HepG2 (cell line): Measurements from ENCODE around the gene TBC1D26. TPM values are rescaled to one million over a fixed set of nuclear protein-coding genes. Genes with fewer than 3 reads are reported as not detected.
"Not testable (repeated sequence)": the region's sequence is repeated elsewhere in the genome, so short reads cannot be mapped to it uniquely, and the experiment has no call there.

Source experiments
- ATAC-seq: fragments of 200-7000 bp; cut with Tn5 transposase; 3 replicates; pipeline ENCODE4 v1.9.1; 2020; ENCODE audit warnings: mild to moderate bottlenecking, moderate library complexity
- BruUV-seq: library from RNA; stranded (reverse); fragments of 400-500 nt; replicated peaks from 2 replicates; lab custom pipeline; 2021; lab: Mats Ljungman, UMichigan
- CTCF ChIA-PET: fragments of 300-600 bp; formaldehyde crosslinking; extraction: SDS; loops from one replicate; lab custom pipeline; 2021; ENCODE audit warnings: low total read pairs, inconsistent platforms, low intra/inter-chr PET ratio; lab: Yijun Ruan, JAX
- POLR2A ChIA-PET: fragments of 350-600 bp; sonication (Branson Sonifier 250); formaldehyde crosslinking; loops from one replicate; lab custom pipeline; 2020; ENCODE audit warnings: antibody characterized with exemption, inconsistent platforms; lab: Yijun Ruan, JAX
- DNase-seq: peaks from one replicate; pipeline ENCODE4 v3.0.0-alpha.2; 2015; ENCODE audit warnings: low spot score
- FAIRE-seq: peaks from 3 replicates; lab custom pipeline; 2011; peaks lifted over from hg19 to GRCh38; lab: Jason Lieb, UNC
- H2AFZ ChIP-seq: one replicate; pipeline ENCODE4 v1.6.1; 2011; ENCODE audit warnings: low read length, inconsistent platforms
- H3K27ac ChIP-seq: fragments of 300-600 bp; 3 replicates; pipeline ENCODE4 v1.8.0; 2011; ENCODE audit warnings: mixed run types, mild to moderate bottlenecking, mixed read lengths, low read length, inconsistent platforms; ENCODE audit not compliant: insufficient read depth; ENCODE audit errors: extremely low read length
- H3K27me3 ChIP-seq, 2 experiments: fragments of 200-600 bp in 1 of 2; 2 replicates in 1 of 2; 3 replicates in 1 of 2; pipeline versions ENCODE4 v1.6.0 to v1.8.0; 2011; ENCODE audit warnings: low read length in 2 of 2, mild to moderate bottlenecking in 2 of 2, moderate library complexity in 2 of 2, inconsistent platforms in 1 of 2; ENCODE audit not compliant: insufficient read depth in 2 of 2, control insufficient read depth in 1 of 2
- H3K36me3 ChIP-seq, 2 experiments: fragments of 200-600 bp in 1 of 2; replicated peaks in 1 of 2; 2 replicates in 1 of 2; 3 replicates in 1 of 2; pipeline versions ENCODE4 v1.5.1 to v1.8.0; 2011; ENCODE audit warnings: low read length in 2 of 2, inconsistent platforms in 1 of 2; ENCODE audit not compliant: insufficient read depth in 2 of 2, control insufficient read depth in 1 of 2
- H3K4me1 ChIP-seq: 2 replicates; pipeline ENCODE4 v1.5.1; 2012; ENCODE audit warnings: low read length, inconsistent platforms; ENCODE audit not compliant: insufficient read depth
- H3K4me2 ChIP-seq: 2 replicates; pipeline ENCODE4 v1.6.0; 2011; ENCODE audit warnings: low read depth, low read length, inconsistent platforms
- H3K4me3 ChIP-seq, 3 experiments: fragments of 200-600 bp in 1 of 3; sonication (generic), shearing (Covaris generic) in 1 of 3; replicated peaks in 1 of 3; 2 replicates each; pipeline ENCODE4 v1.5.1; 2011 to 2016; ENCODE audit warnings: low read length in 3 of 3, inconsistent platforms in 2 of 3, low read depth in 2 of 3, mild to moderate bottlenecking in 2 of 3, control low read depth in 1 of 3, mixed read lengths in 1 of 3; ENCODE audit not compliant: insufficient read depth in 1 of 3
- H3K79me2 ChIP-seq: one replicate; pipeline ENCODE4 v1.6.1; 2011; ENCODE audit warnings: low read length, inconsistent platforms; ENCODE audit not compliant: insufficient read depth
- H3K9ac ChIP-seq: 2 replicates; pipeline ENCODE4 v1.6.0; 2011; ENCODE audit warnings: mild to moderate bottlenecking, low read depth, low read length, inconsistent platforms; ENCODE audit not compliant: insufficient read depth
- H3K9me3 ChIP-seq: 2 replicates; pipeline ENCODE4 v1.5.1; 2012; ENCODE audit warnings: mild to moderate bottlenecking, low read length
- H4K20me1 ChIP-seq: 2 replicates; pipeline ENCODE4 v1.6.0; 2011; ENCODE audit warnings: inconsistent platforms, mild to moderate bottlenecking, low read length, moderate library complexity; ENCODE audit not compliant: insufficient read depth
- CENPT ChIP-seq: sonication (generic); formaldehyde crosslinking; IDR thresholded peaks from 2 replicates; pipeline ENCODE4 v1.8.0; 2022; ENCODE audit warnings: low read depth, mild to moderate bottlenecking, moderate library complexity, missing genetic modification reagents
- DNMT3B ChIP-seq: conservative IDR thresholded peaks from 2 replicates; pipeline ENCODE4 v1.6.1; 2016; ENCODE audit warnings: missing biosample characterization, control low read depth
- HOXA7 ChIP-seq: sonication (generic); formaldehyde crosslinking; IDR thresholded peaks from 2 replicates; pipeline ENCODE4 v1.8.1; 2022; ENCODE audit warnings: mild to moderate bottlenecking, missing genetic modification reagents, moderate library complexity
- NCOA5 ChIP-seq: sonication (generic); formaldehyde crosslinking; IDR thresholded peaks from 2 replicates; pipeline ENCODE4 v1.4.0; 2020; ENCODE audit warnings: missing genetic modification reagents
- NR2C2 ChIP-seq: sonication (generic); formaldehyde crosslinking; IDR thresholded peaks from 2 replicates; pipeline ENCODE4 v1.4.0; 2020; ENCODE audit warnings: missing genetic modification reagents, mild to moderate bottlenecking, moderate library complexity, borderline replicate concordance
- NR2F2 ChIP-seq: IDR thresholded peaks from 2 replicates; pipeline ENCODE4 v1.6.1; 2012; ENCODE audit warnings: low read depth, inconsistent platforms, borderline replicate concordance
- RBM22 ChIP-seq: fragments of 200-400 bp; formaldehyde crosslinking; optimal IDR thresholded peaks from 2 replicates; pipeline ENCODE3; 2017; ENCODE audit warnings: mild to moderate bottlenecking, low read length, moderate library complexity
- ZMYM2 ChIP-seq: sonication (generic); formaldehyde crosslinking; IDR thresholded peaks from 2 replicates; pipeline ENCODE4 v1.8.0; 2022; ENCODE audit warnings: mild to moderate bottlenecking, missing genetic modification reagents
- WGBS: methylation state at CpG from one replicate; pipeline ENCODE4 v1.1.6; 2017; ENCODE audit warnings: low lambda C conversion rate; 5-methylcytosine and 5-hydroxymethylcytosine counted together
- in situ Hi-C: cut with HindIII; loops from 2 replicates; pipeline ENCODE4 v1.10.0; 2017; ENCODE audit warnings: low pct_unique_long_range_greater_than_20kb; ENCODE audit not compliant: extremely low pct_ligation_motif_present
- intact Hi-C: fragments of 100-400 bp; cut with micrococcal nuclease; formaldehyde crosslinking; loops from one replicate; pipeline ENCODE4 v1.10.0; 2022; ENCODE audit not compliant: unreplicated experiment
- polyA plus RNA-seq, 8 experiments: library from polyadenylated mRNA; depleted of rRNA in 3 of 8; stranded (reverse) in 7 of 8; unstranded in 1 of 8; fragments of >200 nt; fragmentation: Illumina TruSeq in 4 of 8; extraction: Trizol in 4 of 8; gene quantifications; 2 replicates each; pipeline versions ENCODE4 v1.2.1 to v1.2.3, GENCODE V29; 2011 to 2016; ENCODE audit warnings: low read depth in 4 of 8, missing spikeins in 1 of 8, mixed read lengths in 1 of 8; ENCODE audit not compliant: insufficient read depth in 1 of 8
- total RNA-seq, 5 experiments: library from RNA; depleted of rRNA; stranded (reverse); fragments of >200 nt; fragmentation: Illumina TruSeq; extraction: Trizol; gene quantifications; 2 replicates each; pipeline ENCODE4 v1.2.3, GENCODE V29; 2016; ENCODE audit warnings: low read depth in 1 of 5
- TF ChIP-seq, protein P1 (sequence below): sonication (generic); formaldehyde crosslinking; IDR thresholded peaks from 2 replicates; pipeline ENCODE4 v1.4.0; 2020; ENCODE audit warnings: mild to moderate bottlenecking, missing genetic modification reagents

The TBC1D26 gene
- total and polyA plus RNA-seq, 2 of the 13 experiments (the other 11 are each of a cell fraction or from before 2014, with no cell fraction given) = 0.33 TPM; not detected in 1

DNA sequence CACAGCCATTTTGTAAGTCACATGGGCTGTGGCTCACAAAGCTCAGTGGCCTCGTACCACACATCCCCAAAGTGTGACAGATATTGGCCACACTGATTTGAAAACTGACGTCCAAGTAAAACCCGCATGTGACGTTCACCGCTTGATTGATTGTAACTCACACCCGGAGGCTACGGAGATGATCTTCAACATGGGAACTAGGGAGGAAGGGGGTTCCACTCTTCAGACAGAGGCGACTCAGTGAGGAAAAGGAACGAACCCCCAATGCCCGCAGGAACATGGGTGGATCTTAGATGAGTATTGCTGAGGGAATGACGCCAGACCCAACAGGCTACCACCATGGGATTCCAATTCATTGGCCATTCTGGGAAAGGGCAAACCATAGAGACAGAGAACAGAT, 7.2 kb downstream of the TBC1D26 start:
- H3K9ac ChIP-seq, ATAC-seq, H2AFZ ChIP-seq, DNase-seq, H3K27me3 ChIP-seq, POLR2A ChIA-PET, H4K20me1 ChIP-seq, H3K4me2 ChIP-seq, H3K9me3 ChIP-seq, FAIRE-seq, H3K79me2 ChIP-seq, H3K36me3 ChIP-seq, in situ Hi-C loops, CTCF ChIA-PET, H3K4me1 ChIP-seq, H3K27ac ChIP-seq, H3K4me3 ChIP-seq, intact Hi-C loops, BruUV-seq: not testable (repeated sequence)
- 55% methylated on average over 10 of the region's 11 CpGs for WGBS

DNA sequence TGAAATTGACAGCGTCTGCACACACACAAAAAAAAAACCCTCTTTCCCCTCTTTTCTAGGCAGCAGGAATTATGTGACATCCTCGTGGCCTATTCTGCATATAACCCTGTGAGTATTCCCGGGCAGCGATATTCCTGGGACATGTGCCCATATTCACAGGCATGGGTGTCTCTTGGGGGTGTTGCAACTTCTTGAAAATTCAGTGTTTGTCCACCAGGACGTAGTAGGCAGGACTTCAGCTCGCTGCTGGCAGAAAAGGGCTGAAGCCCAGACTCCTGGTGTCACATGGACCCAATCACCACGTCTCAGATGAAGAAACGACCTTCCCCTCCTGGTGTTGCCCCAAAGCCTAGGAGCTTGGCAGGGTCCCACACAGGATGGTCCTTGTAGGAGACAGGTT, 8.0 kb downstream of the TBC1D26 start:
- BruUV-seq, DNase-seq, FAIRE-seq, in situ Hi-C loops, H3K9ac ChIP-seq, H4K20me1 ChIP-seq, H3K79me2 ChIP-seq, H3K4me2 ChIP-seq, H3K4me3 ChIP-seq, ATAC-seq, H3K27me3 ChIP-seq, CTCF ChIA-PET, H2AFZ ChIP-seq, H3K4me1 ChIP-seq, POLR2A ChIA-PET, H3K27ac ChIP-seq, intact Hi-C loops, H3K9me3 ChIP-seq, H3K36me3 ChIP-seq: not testable (repeated sequence)
- 10% methylated on average over 4 of the region's 8 CpGs for WGBS

DNA sequence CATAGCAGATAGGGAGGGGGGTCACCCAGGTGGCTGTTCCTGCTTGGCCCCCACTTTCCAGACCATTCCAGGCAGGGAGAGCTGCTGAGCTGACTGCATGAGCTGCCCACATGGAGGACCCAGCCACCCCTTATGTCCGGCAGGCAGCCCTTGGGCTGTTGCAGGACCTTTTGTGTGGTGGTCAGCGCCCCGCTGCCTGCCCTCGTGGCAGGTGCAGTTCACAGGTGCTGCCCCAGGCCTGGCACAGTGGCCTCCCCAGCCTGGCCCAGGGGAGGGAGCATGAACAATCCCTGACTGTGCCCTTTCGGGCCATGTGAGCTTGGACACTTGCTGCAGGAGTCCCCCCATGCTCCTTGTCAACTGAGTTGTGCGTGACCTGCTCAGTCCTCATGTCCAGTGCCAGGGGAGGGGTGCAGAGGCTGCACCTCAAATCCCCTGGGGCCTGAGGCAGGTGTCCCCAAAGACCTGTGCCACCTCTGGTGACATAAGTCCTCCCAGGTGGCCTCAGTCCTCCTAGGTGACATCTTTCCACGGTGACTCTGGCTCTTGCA, 8.6 kb downstream of the TBC1D26 start:
- TF ChIP-seq ZMYM2 (CRISPR knock-in tag) = no peak
- TF ChIP-seq NR2F2 = no peak
- TF ChIP-seq NCOA5 (CRISPR knock-in tag) = no peak
- TF ChIP-seq NR2C2 (CRISPR knock-in tag) = no peak
- TF ChIP-seq CENPT (CRISPR knock-in tag) = no peak
- no peak for TF ChIP-seq HOXA7 (CRISPR knock-in tag)
- TF ChIP-seq RBM22 = no peak
- TF ChIP-seq, protein P1, sequence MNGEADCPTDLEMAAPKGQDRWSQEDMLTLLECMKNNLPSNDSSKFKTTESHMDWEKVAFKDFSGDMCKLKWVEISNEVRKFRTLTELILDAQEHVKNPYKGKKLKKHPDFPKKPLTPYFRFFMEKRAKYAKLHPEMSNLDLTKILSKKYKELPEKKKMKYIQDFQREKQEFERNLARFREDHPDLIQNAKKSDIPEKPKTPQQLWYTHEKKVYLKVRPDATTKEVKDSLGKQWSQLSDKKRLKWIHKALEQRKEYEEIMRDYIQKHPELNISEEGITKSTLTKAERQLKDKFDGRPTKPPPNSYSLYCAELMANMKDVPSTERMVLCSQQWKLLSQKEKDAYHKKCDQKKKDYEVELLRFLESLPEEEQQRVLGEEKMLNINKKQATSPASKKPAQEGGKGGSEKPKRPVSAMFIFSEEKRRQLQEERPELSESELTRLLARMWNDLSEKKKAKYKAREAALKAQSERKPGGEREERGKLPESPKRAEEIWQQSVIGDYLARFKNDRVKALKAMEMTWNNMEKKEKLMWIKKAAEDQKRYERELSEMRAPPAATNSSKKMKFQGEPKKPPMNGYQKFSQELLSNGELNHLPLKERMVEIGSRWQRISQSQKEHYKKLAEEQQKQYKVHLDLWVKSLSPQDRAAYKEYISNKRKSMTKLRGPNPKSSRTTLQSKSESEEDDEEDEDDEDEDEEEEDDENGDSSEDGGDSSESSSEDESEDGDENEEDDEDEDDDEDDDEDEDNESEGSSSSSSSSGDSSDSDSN = no peak
- TF ChIP-seq DNMT3B (CRISPR knock-in tag) = no peak

More for the DNA sequence above, 8.6 kb downstream of the TBC1D26 start:
- H3K27me3 ChIP-seq = peaks cover 0 to 9% of the 10 kb centered on the region in 2 experiments; a peak in 4 of 5 replicates
- intact Hi-C loops (no loop called here), in situ Hi-C loops (no loop called here)
- CTCF ChIA-PET = no interaction called here
- no peaks in the 10 kb centered on the region for H3K4me1 ChIP-seq
- POLR2A ChIA-PET = no interaction called here
- H2AFZ ChIP-seq = no peak overlapping the region
- no CpG with 5 or more reads among the region's 7 CpGs for WGBS
- no peak for FAIRE-seq
- H4K20me1 ChIP-seq = no peaks in the 10 kb centered on the region
- no peak overlapping the region for H3K27ac ChIP-seq
- H3K4me3 ChIP-seq = no peak overlapping the region
- H3K36me3 ChIP-seq = no peaks in the 10 kb centered on the region
- no TSS peak for BruUV-seq
- no peak overlapping the region for H3K9ac ChIP-seq
- no peaks in the 10 kb centered on the region for H3K79me2 ChIP-seq
- DNase-seq = no peak
- no peak for ATAC-seq
- H3K9me3 ChIP-seq = no peaks in the 10 kb centered on the region
- no peak overlapping the region for H3K4me2 ChIP-seq
